NCI-H2029 (cell line): ENCODE results near the gene BPI.
"Not testable (repeated sequence)": the region's sequence is repeated elsewhere in the genome, so short reads cannot be mapped to it uniquely, and the experiment has no call there.

Source experiments
- DNase-seq: peaks from one replicate; lab custom pipeline; 2025; lab: John Stamatoyannopoulos, UW

Gene BPI

DNA sequence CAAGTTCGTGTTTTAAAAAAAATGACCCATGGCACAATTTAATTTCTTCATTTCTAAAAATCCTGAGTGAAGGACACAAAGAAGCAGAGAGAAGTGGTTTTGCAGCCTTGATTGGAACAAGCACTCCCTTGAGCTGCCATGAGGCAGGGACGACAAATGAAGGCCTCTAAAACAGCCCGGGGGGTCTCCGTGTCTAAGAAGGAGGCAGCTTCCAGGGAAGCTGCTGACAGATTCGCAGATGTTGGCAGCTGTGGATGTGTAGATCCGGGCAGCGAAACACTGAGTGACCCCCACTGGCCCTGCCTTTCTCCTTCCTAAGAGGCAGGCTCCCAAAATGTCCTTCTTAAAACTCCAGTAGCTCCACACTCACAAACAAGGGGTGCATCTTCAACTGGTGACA is 32.8 kb downstream of the BPI start:
- DNase-seq, result no peak

DNA sequence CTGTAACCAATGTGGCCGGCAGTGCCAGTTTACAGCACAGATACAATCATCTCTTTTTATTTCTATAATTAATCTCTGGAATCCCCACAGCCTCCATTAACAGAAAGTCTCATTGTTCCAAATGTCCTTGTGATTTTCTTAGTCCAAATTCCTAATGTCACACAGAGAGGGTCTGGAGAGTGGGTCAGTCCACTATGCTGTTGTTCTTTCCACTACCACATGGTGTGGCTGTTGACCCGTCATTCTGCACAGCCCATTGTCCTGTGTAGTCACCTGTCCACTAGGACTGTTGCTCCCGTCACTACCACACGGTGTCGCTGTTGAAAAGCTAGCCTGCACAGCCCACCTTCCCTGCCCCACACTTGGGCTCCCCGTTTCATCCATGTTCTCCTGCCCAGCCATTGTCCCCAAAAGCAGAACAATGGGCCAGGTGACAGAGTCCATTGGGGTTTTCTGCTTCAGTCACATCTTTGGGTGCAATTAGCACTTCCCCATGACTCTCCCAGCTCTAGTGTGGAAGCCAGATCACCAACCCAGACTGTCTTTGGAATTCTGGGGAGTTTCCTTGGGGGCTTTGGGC is 33.7 kb downstream of the BPI start:
- no peak for DNase-seq

DNA sequence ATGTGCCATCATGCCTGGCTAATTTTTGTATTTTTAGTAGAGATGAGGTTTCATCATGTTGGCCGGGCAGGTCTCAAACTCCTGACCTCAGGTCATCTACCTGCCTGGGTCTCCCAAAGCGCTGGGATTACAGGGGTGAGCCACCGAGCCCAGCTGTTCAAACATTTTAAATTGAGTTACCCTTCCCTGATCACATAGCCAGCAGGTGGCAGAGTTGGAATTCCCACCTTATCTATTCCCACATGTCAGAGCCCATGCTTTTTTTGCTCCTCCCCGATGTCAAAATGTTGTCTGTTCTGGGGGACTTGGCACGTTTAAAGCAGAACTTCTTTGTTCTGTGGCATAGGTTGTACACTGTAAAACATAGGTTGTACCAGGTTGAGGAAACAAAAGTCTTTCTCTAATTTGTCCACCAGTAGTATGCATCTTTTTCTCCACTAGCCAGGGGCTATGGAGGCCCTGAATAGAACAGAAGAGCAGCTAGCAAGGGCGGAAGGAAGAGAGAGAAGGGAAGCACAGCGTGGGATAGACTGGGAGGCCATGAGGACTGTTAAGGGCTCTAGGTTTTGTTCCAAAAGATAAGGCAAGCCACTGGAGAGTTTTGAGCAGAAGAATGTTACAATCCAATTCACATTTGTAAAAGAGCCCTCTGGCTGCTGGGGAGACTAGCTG is 35.0 kb downstream of the BPI start:
- no peak for DNase-seq

GRCh38 chr20:38339521-38339896 is 35.6 kb downstream of the BPI start:
- not testable (repeated sequence) for DNase-seq

GRCh38 chr20:38339997-38340396 is 36.0 kb downstream of the BPI start:
- DNase-seq, result no peak

GRCh38 chr20:38340693-38341092 is 36.7 kb downstream of the BPI start:
- DNase-seq, result no peak

- no peak for DNase-seq
Measured at GRCh38 chr20:38342216-38342615, 38.3 kb downstream of the BPI start.

GRCh38 chr20:38342713-38343310 is 38.9 kb downstream of the BPI start:
- DNase-seq, result no peak

DNA sequence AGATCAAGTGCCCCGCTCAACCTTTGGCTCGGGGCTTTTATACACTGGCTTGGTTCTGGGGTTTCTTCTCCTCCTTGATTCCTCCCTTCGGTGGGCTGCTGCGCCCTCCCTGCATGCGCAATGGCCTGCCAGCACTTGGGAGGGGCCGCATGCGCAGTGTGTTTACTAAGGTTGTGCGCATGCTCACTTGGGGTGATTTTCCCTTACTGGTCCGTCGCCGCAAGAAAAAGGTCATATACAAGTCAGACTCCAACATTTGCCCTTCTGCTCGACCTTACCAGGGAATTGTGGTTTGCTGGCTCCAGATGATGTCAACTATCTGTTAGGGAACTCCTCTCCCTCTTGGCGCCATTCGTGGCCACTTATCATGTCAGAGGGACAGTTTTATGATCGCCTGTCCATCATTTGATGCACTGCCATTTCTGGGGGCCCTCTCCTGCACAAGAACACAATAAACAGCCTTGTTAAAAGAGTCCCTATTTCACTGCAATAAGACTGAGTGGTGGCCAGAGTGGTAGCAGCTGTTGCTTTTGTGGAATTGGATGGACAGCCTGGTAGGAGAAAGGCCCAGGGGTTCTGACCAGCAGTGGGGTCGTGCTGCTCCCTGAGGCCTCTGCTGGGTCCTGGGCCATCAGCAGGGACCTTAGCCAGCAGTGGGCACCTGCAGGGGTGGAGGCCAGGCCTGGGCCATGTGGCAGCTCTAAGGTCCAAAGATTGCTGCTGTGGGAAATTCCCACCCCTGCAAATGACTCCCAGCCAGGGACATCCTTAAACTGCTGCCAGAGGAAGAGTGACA is 39.6 kb downstream of the BPI start:
- DNase-seq, result no peak

GRCh38 chr20:38344107-38344701 is 40.2 kb downstream of the BPI start:
- no peak for DNase-seq

DNA sequence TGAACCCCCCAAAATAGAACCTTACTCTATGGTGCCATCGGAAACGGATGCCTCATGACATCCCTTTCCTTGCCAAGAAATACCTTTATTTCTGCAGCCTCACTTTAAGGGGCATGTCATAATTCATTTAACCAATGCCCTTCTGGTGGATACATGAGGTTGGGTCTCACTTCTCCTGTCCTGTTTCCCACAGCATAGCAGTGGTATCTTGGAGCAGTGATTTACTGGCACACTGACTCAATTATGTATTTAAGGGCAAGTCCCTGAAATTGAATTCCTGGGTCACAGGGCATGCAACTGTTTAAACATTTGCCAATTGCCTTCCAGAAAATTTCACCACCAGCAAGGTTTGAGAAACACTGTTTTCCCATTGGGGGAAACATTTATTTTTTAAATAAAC is 41.7 kb downstream of the BPI start:
- DNase-seq, result no peak

DNA sequence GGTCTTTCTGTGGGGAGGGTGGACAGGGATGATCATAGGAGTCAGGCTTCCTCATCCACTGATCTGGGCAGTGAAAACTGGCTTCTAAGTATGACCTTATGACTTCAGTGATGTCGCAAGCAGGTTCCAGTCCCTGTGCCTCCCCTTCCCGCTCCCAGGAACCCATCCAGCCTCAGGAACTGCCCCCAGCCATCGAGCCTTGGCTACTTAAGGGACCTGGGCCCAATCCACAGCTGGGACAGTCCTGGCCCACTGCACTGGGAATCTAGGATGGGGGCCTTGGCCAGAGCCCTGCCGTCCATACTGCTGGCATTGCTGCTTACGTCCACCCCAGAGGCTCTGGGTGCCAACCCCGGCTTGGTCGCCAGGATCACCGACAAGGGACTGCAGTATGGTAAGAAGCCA is 42.3 kb downstream of the BPI start, which contains the start of gene LBP:
TSS of gene LBP (plus strand) at position 236 of the 405 bp plus-strand sequence. CDS start at position 271, 35 bp downstream.
- DNase-seq, result no peak

DNA sequence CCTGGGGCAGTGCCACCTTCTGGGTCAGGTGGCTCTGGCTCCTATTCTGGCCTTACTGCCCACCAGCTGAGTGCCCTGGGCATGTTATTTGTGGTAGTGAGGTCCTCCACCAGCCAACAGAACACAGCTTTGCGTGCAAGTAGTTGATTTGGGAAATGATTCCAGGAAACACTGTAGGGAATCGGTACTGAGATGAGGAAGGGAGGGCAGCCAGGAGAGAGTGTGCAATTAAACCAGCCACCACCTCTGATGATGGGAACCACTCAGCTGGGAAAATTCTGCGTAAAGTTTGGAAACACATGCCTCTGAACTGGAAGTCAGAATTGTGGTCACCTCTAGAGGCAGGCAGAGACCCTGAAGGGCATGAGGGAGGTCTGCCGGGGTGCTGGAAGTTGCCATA is 42.8 kb downstream of the BPI start:
- no peak for DNase-seq

DNA sequence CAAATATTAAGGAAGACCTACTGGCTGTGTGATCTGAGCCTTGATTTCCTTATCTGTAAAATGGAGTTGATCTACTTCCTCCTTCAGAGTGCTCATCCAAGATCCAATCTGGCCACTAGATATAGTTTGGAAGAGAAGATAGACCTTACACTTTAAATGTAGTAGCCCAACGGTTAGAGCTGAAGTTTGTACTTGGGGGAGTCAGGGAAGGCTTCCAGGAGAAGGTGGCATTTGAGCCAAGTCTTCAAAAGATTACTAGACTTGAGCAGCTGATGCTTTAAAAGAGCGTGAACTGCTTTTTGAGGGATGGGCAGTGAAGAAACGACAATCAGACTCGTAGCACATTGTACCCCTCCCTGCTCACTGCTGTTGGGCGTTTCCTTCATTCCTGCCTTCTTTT is 45.9 kb downstream of the BPI start:
- DNase-seq, result no peak

DNA sequence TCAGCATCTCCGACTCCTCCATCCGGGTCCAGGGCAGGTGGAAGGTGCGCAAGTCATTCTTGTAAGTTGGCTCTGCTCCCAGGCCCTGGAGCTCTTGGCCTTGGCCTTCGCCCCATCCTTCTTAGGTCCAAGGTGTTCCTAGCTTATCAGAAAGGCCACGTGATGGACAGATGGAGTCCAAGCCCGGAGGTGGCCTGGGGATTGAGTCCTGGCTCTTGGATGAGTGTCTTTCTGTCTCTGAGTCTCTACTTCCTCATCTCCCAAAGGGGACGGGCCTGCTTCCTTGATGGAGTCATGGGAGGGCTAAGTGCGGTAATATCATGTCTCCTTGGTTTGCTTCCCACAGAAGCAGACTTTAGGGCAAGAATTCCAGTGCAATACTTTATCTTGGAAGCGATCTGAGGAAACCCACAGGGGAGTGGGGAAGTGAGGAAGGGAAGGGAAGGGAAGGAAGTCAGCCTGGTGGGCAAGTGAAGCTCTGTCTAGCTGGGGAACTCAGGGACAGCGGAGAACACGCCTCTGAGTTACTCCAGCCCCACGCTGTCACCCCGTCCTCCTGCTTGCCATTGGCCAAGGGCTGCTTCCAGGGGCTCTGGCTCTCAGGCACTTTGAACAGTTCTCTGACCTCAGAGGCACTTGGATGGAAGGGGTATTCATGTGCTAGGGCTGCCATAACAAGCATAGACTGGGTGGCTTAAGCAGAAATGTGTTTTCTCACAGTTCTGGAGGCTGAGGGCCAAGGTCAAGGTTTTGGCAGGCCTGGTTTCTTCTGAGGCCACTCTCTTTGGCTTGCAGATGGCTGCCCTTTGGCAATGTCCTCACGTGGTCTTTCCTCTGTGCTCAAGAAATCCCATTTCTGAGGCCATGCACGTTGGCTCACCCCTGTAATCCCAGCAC is 47.2 kb downstream of the BPI start:
- DNase-seq, result no peak

- DNase-seq, result no peak
Measured at GRCh38 chr20:38353316-38353715, 49.4 kb downstream of the BPI start.

GRCh38 chr20:38354227-38354626 is 50.3 kb downstream of the BPI start:
- DNase-seq, result no peak

GRCh38 chr20:38355161-38356012 is 51.4 kb downstream of the BPI start:
- DNase-seq, result no peak

- no peak for DNase-seq
Measured at GRCh38 chr20:38357653-38358207, 53.8 kb downstream of the BPI start.

DNA sequence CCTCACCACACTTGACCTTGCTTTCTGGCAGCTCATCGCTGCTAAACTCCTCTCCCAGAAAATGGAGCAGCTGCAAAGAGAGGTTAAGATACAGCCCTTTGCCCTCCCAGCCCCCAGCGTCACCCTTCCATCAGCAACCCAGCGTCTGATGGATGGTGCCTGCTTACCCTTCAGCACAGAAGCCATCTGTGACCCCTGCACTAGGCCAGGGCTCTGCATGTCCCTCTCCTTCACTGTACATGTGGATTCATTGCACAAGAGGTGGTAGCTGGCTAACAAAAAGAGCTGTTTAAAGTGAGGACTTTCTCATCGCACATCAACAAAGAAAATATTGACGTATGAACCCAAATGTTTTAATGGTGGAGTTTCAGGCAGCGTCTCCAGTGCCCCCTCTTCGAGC is 54.6 kb downstream of the BPI start:
- no peak for DNase-seq
